Measurements from ENCODE around the gene NASP.
"Not testable (repeated sequence)": the region's sequence is repeated elsewhere in the genome, so short reads cannot be mapped to it uniquely, and the experiment has no call there.

Gene NASP

DNA sequence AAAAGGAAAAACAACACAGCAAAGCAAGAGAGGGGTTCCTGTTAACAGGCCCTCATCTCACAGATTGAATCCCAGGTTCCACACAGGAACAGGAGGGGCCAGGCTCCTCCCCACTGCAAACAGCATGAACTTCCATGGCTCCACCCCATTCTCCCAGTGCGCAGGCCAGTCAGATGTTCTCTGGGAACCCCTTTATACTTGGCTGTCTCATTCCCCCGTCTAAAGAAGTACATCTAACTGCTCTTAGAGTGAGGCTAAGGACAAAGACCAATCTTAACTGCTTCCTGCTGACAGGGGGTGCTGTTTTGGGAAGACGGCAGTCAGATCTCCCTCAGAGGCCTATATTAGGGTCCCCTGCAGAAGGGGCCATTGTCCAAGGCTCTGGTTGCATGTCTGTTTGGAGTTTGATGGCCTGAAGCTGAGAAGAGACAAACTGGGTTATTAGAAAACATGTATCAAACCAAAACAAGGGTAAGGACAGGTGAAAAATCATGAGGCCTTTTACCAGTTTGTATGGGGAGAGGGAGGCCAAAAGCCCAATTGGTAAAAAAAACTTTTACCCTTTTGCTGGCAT is 10.5 kb upstream of the NASP start:
- no peak for FAIRE-seq

DNA sequence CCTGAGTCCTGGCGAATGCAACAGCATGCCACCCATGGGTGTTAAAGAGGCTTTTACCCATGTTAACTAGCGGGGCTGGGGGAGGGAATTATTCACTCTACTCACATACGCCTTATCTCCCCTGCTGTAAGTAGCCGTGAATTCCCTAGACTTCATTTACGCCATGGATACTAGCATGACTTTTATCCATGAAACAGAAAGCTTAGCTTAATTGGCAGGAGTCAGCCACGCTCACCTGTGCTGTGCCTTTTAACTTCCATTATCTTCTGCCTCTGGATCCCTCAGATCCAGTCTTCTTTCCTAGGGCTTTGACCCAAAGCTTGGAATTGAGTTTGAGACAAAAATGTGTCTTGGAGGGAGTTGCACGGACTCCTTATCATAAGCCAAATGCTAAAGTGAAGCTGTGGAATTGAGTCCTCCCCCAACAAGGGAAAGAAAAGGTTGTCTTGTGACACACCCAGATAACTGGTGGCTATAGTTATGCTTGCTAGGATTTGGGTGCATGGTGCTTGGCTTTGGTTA is 9.7 kb upstream of the NASP start:
- FAIRE-seq: no peak

DNA sequence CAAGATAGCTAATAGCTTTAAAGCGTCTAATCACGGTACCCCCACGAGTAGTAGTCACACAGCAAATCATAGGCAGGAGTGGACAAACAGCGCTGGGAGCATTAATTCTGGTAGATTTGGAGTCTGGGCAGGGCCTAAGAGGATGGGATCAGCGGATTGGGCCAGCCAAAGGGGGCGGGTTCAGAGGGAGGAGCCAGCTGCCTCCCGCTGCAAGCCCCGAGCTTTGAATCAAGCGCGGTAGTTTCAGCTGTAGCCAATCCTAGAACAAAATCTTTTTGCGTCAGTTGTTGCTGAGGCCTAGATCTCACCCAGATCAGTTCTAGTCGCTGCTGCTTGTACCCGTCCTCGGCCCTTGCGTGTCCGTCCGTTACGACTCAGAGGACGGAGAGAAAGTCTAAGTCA is 576 bp upstream of the NASP start:
- peak; percentile 84 for FAIRE-seq

DNA sequence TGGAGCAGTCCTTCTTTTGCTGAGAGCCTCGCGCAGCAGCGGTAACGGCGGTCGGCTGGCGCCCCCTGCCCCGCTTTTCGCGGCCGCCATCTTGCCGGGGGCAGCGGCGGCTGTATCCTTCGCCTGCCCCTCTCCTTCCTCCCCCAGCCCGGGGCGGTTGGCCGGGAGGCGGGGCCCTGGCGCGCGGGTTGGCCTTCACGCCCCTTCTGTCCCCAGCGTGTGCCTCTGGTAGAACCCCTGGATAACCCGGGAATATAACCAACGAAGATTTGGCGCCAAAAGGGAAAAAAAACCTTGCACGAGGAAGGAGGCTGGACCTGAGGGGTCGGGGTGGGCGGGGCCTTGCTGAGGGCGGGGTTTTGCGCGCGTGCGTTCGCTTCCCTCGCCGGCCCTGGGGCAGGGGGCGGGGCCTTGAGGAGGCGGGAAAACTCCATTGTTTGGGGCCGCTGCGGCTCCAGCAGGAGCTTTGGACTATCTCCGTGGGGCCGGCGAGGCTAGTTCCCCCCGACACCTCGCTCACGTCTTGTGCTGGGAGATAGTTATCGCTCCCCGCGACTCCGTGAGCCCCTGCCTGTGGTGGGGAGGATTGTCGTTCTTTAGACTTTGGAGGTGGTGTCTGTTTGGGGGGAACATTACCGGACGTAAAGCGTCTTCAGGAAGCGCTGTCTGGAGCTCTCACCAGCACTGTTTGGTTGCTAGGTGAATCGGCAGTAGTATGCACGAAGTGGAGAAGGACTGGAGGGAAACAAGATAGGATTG is 689 bp downstream of the NASP start:
- no peak for FAIRE-seq

DNA sequence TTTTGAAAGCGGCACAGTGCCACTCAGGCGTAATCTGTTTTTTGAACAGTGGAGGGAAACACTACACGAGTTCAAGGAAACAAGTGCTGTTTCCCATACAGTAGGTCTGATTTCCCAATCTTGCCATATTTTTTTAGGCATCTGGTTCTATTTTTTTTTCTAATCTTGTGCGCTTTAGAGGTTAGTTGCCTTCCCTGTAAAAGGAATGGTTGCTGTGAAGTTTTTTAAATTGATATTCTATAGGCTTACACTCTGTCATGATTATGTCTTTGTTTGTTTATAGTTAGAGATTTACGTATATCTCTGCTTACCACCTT is 1.2 kb downstream of the NASP start:
- FAIRE-seq: no peak

DNA sequence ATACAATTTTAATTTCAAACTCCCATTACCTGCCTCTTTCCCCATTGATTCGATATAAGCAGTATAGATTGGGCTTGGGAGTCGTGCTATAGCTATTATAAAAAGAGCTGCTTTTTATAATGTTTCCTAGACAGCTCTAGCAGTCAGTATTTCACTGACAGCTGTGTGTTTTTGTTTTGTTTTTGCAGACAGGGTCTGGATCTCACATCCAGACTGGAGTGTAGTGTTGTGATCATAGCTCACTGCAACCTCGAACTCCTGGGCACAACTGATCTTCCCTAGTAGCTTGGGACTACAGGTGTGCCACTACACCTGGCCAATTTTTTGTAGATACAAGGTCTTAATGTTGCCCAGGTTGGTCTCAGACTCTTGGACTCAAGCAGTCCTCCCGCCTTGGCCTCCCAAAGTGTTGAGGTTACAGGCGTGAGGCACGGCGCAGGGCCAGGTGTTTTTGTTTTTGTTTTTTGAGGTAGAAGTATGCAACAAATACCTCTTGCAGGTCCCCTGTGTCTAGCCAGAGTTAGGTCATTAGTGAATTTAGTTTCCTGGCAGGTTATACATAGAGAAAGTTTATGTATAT is 1.7 kb downstream of the NASP start:
- no peak for FAIRE-seq

DNA sequence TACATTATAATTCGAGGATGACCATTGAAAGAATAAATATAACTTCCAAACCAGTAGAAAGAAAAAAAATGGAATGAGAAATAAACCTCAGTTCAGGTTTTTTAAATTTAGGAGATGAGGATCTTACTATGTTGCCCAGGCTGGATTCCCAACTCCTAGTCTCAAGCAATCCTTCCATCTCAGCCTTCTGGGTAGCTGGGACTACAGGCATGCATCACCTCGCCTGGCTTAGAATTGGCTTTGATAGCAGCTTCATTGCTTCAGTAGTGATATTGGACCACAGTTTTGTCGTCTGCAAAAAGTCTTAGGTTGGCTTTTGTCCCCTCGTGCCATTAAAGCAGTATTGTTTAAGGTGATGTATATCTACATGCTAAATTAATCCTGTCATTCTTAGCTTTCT is 2.9 kb downstream of the NASP start:
- FAIRE-seq: no peak

DNA sequence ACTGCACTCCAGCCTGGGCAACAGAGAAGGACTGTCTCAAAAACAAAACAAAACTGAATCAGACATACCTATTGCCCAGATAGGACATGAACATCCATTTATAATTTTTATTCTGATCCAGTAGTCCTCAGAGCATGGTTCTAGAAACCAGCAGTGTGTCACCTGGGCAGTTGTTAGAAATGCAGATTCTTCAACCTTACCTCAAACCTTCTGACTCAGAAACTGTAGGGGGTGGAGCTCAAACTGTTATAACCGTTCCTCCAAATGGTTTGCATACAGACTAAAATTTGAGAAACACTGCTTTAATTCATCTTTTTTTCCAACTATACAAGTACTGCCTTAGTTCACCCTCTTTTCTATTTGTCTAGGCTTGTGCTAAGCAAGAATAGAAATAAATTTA is 6.0 kb downstream of the NASP start:
- FAIRE-seq: no peak

DNA sequence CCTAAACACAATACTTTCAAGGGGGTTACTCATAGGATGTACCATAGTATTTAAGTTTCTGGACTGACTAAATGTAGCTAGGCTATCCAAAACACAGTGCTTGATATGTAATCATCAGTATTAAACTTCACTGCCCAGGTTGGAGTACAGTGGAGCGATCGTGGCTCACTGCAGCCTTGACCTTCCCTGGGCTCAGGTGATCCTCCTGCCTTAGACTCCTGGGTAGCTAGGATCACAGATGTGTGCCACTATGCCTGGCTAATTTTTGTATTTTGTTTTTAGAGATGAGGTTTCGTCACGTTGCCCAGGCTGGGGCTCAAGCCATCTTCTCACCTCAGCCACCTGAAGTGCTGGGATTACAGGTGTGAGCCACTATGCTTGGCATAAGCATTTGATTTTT is 10.6 kb downstream of the NASP start:
- FAIRE-seq: no peak

DNA sequence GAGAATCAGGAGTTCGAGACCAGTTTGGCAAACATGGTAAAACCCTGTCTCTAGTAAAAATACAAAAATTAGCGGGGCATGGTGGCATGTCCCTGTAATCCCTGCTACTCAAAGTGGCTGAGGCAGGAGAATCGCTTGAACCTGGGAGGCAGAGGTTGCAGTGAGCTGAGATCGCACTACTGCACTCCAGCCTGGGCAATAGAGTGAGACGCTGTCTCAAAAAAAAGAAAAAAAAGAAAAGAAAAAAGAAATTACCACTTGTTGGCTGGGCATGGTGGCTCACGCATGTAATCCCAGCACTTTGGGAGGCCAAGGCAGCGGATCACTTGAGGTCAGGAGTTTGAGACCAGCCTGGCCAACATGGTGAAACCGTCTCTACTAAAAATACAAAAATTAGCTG is 12.9 kb downstream of the NASP start:
- not testable (repeated sequence) for FAIRE-seq

DNA sequence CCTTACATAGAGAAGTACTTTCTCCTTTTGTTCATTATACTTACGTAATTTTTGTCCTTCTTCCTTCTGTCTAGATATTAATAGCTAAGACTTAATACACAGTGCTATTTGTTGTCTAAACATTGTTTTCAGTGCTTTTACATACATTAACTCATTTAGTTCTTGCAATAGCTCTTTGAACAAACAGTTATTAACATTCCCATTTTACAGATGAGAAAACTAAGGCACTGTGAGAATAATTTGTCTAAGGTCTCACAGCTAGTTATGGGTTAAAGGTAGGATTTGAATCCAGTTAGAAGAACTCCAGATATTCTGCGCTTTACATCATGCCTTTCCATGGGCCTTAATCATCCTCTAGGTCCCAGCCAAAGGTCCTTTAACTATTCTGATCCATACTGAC is 20.4 kb downstream of the NASP start:
- FAIRE-seq: no peak

DNA sequence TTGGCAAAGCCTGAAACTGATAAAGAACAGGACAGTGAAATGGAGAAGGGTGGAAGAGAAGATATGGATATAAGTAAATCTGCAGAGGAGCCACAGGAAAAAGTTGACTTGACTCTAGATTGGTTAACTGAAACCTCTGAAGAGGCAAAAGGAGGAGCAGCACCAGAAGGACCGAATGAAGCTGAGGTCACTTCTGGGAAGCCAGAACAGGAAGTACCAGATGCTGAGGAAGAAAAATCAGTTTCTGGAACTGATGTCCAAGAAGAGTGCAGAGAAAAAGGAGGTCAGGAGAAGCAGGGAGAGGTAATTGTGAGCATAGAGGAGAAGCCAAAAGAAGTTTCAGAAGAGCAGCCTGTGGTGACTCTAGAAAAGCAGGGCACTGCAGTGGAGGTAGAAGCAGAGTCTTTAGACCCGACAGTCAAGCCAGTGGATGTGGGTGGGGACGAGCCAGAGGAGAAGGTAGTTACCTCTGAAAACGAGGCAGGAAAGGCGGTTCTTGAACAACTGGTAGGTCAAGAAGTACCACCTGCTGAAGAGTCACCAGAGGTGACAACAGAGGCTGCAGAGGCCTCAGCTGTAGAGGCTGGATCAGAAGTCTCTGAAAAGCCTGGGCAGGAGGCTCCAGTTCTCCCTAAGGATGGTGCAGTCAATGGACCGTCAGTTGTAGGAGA is 23.7 kb downstream of the NASP start:
- no peak for FAIRE-seq

DNA sequence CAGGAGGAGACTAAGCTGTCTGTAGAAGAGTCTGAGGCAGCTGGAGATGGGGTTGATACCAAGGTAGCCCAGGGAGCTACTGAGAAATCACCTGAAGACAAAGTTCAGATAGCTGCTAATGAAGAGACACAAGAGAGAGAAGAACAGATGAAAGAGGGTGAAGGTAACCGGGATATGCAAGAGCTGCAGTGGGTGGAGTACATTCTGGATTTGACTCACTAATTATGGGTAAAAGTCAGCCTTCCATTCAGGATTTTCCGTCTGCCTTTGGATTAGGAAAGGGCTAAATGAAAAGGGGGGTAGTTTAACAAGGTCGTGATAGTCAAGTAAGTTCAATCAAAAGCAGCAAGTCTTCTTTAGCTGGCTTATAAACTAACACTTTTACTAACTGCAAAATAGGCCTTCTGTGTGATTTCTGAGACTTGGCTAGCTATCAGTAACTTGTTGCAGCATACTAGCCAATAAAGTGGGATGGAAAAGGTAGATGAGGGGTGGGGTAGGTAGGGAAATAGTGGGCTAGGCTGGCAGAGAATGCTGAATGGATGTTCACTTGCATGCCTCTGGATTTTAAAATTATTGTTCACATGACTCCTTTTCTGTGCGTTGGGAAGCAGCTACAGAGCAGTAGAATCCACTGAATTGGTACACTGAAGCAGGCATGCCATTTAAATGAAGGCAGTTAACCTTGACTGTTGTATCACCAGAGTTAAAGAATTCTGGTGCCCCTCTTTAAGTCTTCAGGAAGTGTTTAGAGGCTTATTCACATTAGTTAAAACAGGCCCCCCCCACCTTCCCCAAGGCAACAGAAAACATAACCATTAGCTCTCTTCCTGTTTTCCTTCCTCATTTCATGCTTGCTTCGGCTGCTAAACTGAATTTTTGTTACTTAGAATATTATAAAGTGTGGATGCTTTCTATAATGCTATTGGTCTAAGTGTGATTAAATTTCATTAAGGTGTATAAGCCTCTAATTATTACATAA is 24.6 kb downstream of the NASP start:
- no peak for FAIRE-seq

DNA sequence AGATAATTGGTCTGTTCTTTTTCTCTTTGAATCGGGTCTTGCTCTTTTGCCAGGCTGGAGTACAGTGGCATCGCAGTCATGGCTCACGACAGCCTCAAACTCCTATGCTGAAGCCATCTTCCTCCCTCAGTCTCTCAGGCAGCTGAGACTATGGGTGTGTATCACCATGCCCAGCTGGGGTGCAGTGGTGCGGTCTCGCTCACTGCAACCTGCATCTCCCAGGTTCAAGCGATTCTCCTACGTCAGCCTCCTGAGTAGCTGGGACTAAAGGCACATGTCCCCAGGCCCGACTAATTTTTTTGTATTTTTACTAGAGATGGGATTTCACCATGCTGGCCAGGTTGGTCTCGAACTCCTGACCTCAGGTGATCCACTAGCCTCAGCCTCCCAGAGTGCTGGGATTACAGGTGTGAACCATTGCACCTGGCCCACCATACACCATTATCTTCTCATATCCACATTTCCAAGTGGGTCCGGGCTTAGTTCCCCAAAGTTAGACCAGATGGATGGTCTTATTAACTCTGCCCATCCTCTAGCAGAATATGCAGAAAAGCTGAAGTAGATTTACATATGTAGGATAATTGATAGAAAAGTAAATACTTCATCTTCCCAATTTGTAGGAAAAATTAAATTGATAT is 26.9 kb downstream of the NASP start:
- no peak for FAIRE-seq

DNA sequence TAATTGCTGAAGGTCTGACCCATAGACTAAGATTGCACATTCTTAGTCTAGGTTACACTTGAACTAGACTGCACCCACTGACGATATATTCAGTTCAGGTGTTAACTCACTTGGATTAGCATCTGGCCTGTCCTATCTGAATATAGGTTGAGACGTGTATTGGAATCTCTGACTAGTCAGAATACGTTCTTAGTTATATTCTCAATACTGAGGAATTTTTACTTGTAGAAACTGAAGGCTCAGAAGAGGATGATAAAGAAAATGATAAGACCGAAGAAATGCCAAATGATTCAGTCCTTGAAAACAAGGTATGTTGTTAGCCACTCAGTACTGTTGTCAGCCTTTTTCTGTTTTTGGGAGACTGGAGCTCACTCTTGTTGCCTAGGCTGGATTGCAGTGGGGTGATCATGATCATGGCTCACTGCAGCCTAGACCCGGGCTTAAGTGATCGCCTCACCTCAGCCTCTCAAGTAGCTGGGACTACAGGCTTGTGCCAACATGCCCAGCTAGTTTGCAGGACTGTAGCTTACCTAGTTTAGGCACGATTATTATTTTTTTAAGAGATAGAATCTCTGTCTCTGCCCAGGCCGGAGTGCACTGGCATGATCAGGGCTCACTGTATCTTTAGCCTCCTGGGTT is 29.2 kb downstream of the NASP start:
- FAIRE-seq: no peak

DNA sequence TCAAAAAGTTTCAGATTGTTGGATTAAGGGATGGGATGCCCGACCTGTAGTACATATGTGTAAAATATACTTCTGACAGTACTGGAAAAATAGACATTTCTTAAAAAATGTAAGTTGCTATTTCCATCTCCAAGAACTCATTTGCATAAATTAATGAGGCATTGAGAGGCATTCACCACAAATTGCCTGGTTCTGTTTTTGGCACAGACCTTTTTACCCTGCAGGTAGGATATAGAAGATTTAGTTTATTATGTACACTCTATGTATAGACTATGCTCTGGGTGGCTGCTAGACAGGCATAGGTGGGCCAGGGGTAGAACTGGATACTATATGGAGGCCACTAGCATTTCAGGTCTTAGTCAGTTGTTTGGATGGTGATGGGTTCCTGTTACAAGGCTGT is 32.0 kb downstream of the NASP start:
- no peak for FAIRE-seq

DNA sequence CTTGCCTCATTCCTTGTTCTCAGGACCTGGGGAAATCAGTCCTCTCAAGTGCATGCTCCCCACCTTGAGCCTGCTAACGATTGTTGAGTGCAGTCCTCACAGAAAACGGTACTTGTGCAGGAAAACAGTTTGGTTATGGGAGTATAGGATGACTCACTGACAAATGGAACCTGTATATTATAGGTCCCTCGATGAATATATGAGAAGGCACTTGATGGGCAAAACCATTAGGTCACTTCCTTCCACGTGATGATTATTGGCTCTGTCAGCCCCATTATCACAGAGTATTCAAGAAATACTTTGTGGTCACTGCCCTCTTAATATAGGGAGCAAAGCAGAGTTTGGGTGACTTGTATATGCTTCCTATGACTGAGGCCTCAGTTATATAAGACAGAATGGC is 33.8 kb downstream of the NASP start:
- FAIRE-seq: no peak

DNA sequence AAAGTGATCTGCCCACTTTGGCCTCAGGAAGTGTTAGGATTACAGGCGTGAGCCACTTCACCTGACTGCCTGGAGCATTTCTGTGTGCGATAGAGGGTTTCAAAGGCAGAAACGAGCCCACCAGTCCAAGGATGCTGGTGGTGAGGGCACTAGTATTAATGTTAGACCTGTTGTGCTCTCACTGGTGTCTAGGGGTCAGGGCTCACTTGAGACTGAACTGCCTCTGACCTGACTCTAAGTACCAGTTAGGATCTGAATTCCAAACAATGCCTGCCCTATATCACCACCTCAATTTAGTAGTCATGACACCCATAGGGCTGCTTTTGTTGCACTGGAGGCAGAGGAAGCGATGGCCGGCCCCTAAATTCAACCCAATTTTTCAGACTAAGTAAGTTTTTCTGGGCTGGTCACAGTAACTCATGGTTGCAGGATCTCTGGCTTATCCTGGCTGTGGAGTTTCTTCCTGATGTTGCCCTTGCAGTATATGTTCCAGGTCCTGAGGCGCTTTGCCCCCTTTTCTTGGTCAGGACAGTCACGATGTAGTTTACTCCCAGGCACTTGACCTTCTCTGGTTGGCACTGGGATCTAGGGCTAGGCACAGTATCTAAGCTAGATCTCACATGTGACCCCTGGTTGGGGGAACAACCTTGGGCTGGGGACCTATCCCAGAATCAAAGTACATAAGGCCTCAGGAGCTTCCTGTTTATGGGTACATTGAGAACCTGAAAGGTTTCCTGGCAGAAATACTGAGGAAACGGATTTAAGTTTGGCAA is 35.5 kb downstream of the NASP start:
- FAIRE-seq: no peak

DNA sequence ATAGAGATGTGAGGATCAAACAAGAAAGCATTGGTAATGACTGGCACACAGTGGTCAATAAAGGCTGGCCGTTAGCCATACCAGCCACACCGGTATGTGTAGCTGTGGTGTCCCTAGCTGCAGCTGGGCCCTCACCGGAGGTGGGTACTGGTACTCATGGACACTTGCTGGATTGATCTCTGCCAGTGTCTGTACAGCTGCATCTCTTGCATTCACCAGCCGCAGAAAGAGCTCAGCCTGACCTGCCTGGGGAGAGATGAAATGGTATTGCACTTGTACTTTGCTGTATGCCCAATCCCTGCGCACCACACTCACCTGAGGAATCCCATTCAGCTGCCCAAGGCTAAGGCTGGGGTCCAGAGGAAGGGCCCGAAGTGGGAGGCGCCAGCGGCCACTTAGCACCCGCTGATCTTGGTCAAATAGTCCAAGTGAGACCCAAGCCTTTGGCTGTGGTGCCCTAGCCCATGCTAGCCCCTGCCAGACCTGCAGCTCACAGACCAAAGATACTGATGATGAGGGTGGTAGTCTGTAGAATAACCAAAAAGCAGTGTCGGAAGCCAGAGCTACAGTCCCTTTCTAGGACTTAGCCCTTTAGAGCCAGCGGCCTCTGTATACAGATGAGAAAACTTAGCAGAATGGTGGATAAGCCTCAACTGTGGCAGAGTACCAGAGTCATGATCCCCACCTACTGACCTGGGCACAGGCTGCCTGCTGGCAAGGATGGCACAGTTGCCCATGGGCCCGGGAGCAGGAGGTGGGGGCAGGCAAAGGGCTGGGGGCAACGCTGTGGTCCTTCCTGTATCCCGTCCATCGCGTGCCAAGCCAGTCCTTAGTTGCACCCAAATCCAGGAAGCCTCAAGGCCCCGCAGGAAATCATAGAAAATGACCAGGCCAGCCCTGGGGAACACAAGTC is 37.0 kb downstream of the NASP start:
- no peak for FAIRE-seq

DNA sequence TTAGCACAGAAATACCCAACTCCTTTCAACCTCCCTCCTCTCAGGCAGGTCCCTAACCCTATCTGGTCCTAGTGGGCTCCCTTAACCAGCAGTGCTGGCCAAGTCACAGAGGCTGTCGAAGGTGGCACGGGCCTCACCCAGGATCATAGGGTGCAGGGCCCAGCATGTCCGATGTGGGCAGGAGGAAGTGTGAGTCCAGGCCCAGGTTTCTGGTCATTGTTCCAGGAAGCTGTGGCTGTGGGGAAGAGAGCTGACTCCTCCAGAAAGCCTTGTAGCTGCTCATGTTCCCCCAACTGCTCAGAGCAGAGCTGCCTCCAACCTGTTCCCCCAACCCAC is 37.6 kb downstream of the NASP start:
- FAIRE-seq: no peak
